Endothelial cell of umbilical vein (primary cell): ENCODE results near the gene ANGPTL2. TPM values are rescaled to one million over a fixed set of nuclear protein-coding genes. Genes with fewer than 3 reads are reported as not detected.

Source experiments
- BruUV-seq: library from RNA; stranded (reverse); fragments of 400-500 nt; replicated peaks from 2 replicates; lab custom pipeline; 2021; lab: Mats Ljungman, UMichigan
- CTCF ChIA-PET: fragments of 300-600, 350-600 bp; sonication (Branson Sonifier 250); formaldehyde crosslinking; loops from one replicate; lab custom pipeline; 2021; ENCODE audit warnings: antibody characterized with exemption, inconsistent platforms; lab: Charles Lee
- POLR2A ChIA-PET: fragments of 300-600, 350-600 bp; sonication (Branson Sonifier 250); formaldehyde crosslinking; loops from one replicate; lab custom pipeline; 2021; ENCODE audit warnings: antibody characterized with exemption, inconsistent platforms; lab: Charles Lee
- DNase-seq: peaks from one replicate; pipeline ENCODE4 v3.0.0-alpha.2; 2011; ENCODE audit warnings: low read depth, low spot score
- FAIRE-seq: peaks from 2 replicates; lab custom pipeline; 2011; peaks lifted over from hg19 to GRCh38; lab: Jason Lieb, UNC
- H2AFZ ChIP-seq: 2 replicates; pipeline ENCODE4 v1.6.0; 2012; ENCODE audit warnings: low read depth, low read length, control low read depth, inconsistent platforms
- H3K27ac ChIP-seq: 2 replicates; pipeline ENCODE4 v1.5.1; 2011; ENCODE audit warnings: low read depth, mild to moderate bottlenecking, control low read depth, low read length, moderate library complexity; ENCODE audit not compliant: insufficient read depth
- H3K27me3 ChIP-seq, 2 experiments: 2 replicates each; pipeline versions ENCODE4 v1.6.0 to v1.6.1; 2011; ENCODE audit warnings: low read length in 2 of 2, mixed read lengths in 1 of 2; ENCODE audit not compliant: control insufficient read depth in 2 of 2, insufficient read depth in 2 of 2
- H3K36me3 ChIP-seq, 2 experiments: 2 replicates in 1 of 2; 3 replicates in 1 of 2; pipeline ENCODE4 v1.5.1; 2011; ENCODE audit warnings: low read length in 2 of 2, mild to moderate bottlenecking in 1 of 2, moderate library complexity in 1 of 2; ENCODE audit not compliant: control insufficient read depth in 2 of 2, insufficient read depth in 2 of 2; ENCODE audit errors: extremely low read depth in 1 of 2
- H3K4me1 ChIP-seq: 3 replicates; pipeline ENCODE4 v1.5.1; 2011; ENCODE audit warnings: mild to moderate bottlenecking, low read length; ENCODE audit not compliant: control insufficient read depth, insufficient read depth; ENCODE audit errors: extremely low read depth
- H3K4me2 ChIP-seq: 2 replicates; pipeline ENCODE4 v1.6.1; 2011; ENCODE audit warnings: low read length, control low read depth, mixed read lengths; ENCODE audit not compliant: insufficient read depth
- H3K4me3 ChIP-seq, 3 experiments: fragments of 200-600 bp in 1 of 3; sonication (generic), shearing (Covaris generic) in 1 of 3; replicated peaks in 1 of 3; 2 replicates each; pipeline ENCODE4 v1.5.1; 2011 to 2016; ENCODE audit warnings: control low read depth in 3 of 3, low read length in 3 of 3, mild to moderate bottlenecking in 2 of 3, inconsistent platforms in 1 of 3, low read depth in 1 of 3, moderate library complexity in 1 of 3; ENCODE audit not compliant: insufficient read depth in 1 of 3
- H3K79me2 ChIP-seq: 2 replicates; pipeline ENCODE4 v1.6.0; 2012; ENCODE audit warnings: low read length, inconsistent platforms; ENCODE audit not compliant: control insufficient read depth, insufficient read depth
- H3K9ac ChIP-seq: replicated peaks from 2 replicates; pipeline ENCODE3; 2011; ENCODE audit warnings: low read length, control low read depth; ENCODE audit not compliant: insufficient read depth; ENCODE audit errors: extremely low read depth
- H3K9me1 ChIP-seq: replicated peaks from 3 replicates; pipeline ENCODE4 v1.6.0; 2011; ENCODE audit warnings: mild to moderate bottlenecking, low read length; ENCODE audit not compliant: control insufficient read depth, insufficient read depth; ENCODE audit errors: extremely low read depth
- H3K9me3 ChIP-seq: replicated peaks from 2 replicates; pipeline ENCODE4 v1.5.1; 2012; ENCODE audit warnings: low read length, inconsistent platforms; ENCODE audit not compliant: control insufficient read depth, insufficient read depth
- H4K20me1 ChIP-seq: replicated peaks from 2 replicates; pipeline ENCODE3; 2011; ENCODE audit warnings: mild to moderate bottlenecking, low read length; ENCODE audit not compliant: control insufficient read depth, insufficient read depth; ENCODE audit errors: extremely low read depth
- CTCF ChIP-seq, 2 donors: IDR thresholded peaks; 1 replicate in 1 of 2; 2 replicates in 1 of 2; pipeline ENCODE4 v1.5.1; 2011; ENCODE audit warnings: low read length in 2 of 2, mild to moderate bottlenecking in 2 of 2, moderate library complexity in 2 of 2, control low read depth in 1 of 2, inconsistent platforms in 1 of 2, low read depth in 1 of 2; ENCODE audit not compliant: insufficient read depth in 1 of 2; ENCODE audit errors: extremely low read depth in 1 of 2
- EZH2 ChIP-seq: IDR thresholded peaks from 2 replicates; pipeline ENCODE4 v1.6.1; 2012; ENCODE audit warnings: borderline replicate concordance, low read depth, mild to moderate bottlenecking, moderate library complexity, low read length, inconsistent platforms; ENCODE audit not compliant: severe bottlenecking
- GATA2 ChIP-seq: IDR thresholded peaks from 2 replicates; pipeline ENCODE4 v1.7.0; 2011; ENCODE audit warnings: low read depth, mild to moderate bottlenecking, moderate library complexity, mixed read lengths, low read length; ENCODE audit not compliant: insufficient read length, insufficient read depth
- JUN ChIP-seq: IDR thresholded peaks from 2 replicates; pipeline ENCODE4 v1.6.1; 2011; ENCODE audit warnings: borderline replicate concordance, low read depth; ENCODE audit not compliant: insufficient read length, insufficient read depth
- MAX ChIP-seq: IDR thresholded peaks from 2 replicates; pipeline ENCODE4 v1.6.1; 2011; ENCODE audit not compliant: insufficient read depth, insufficient read length
- MYC ChIP-seq: IDR thresholded peaks from one replicate; pipeline ENCODE4 v1.6.1; 2011; ENCODE audit warnings: mild to moderate bottlenecking, low read depth, low read length
- POLR2A ChIP-seq: IDR thresholded peaks from 2 replicates; pipeline ENCODE4 v1.6.1; 2012; ENCODE audit warnings: low read depth, mild to moderate bottlenecking, control low read depth, low read length
- POLR2AphosphoS5 ChIP-seq: IDR thresholded peaks from 2 replicates; pipeline ENCODE4 v1.6.1; 2012; ENCODE audit warnings: low read depth, mild to moderate bottlenecking, control low read depth, low read length, moderate library complexity; ENCODE audit not compliant: insufficient read depth
- dilution Hi-C: fragments of 300-500 bp; cut with MboI; formaldehyde crosslinking; loops from one replicate; pipeline ENCODE4 v1.15.0; 2019; ENCODE audit warnings: low sequenced_read_pairs; ENCODE audit not compliant: extremely low pct_ligation_motif_present
- intact Hi-C: fragments of 100-400 bp; cut with micrococcal nuclease; formaldehyde crosslinking; loops from one replicate; pipeline ENCODE4 v1.10.0; 2022
- polyA plus RNA-seq, 4 experiments: library from polyadenylated mRNA; depleted of rRNA in 3 of 4; stranded (reverse) in 3 of 4; unstranded in 1 of 4; fragments of >200 nt; gene quantifications; 2 replicates each; pipeline versions ENCODE4 v1.2.1 to v1.2.3, GENCODE V29; 2011 to 2012; ENCODE audit warnings: missing spikeins in 1 of 4
- total RNA-seq: library from RNA; stranded (reverse); gene quantifications from 2 replicates; pipeline ENCODE4 v1.2.3, GENCODE V29; 2021

ANGPTL2 gene
- total and polyA plus RNA-seq, 2 donors (not counting 3 experiments of a cell fraction or from before 2014, with no cell fraction given) = 15.1 to 24.5 TPM

DNA sequence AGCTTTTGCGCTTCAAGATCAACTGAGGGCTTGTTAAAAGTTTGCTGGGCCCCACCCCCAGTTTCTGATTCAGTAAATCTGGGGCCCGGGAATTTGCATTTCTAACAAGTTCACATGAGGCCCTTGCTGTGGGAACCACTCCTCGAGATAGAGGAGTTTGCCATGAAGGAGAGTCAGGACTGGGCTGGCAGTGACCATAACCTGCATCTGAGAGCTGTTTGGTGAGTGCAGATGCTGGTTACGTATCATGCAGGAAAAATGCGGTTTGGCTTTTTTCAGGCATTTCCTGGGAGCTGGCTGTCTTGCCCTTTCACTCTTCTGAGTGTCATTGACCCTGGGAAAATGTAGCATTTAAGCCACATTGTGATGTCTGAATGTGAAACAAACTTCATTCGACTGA is 9.4 kb upstream of the ANGPTL2 start:
- ChIA-PET POLR2A (no interaction called here), CTCF (interaction anchor here (1.1 kb wide), 1 partner anchor 18 kb away, joined by 3 read pairs; no protein-coding TSS in a partner anchor)
- Histone ChIP-seq H3K9ac (no peak overlapping the region), H3K4me1 (no peaks in the 10 kb centered on the region), H3K27ac (no peak overlapping the region), H3K9me1 (no peaks in the 10 kb centered on the region), H3K4me2 (no peak overlapping the region), H3K27me3 (peaks cover 2 to 5% of the 10 kb centered on the region in 2 experiments), H3K79me2 (no peaks in the 10 kb centered on the region), H3K4me3 (no peak overlapping the region), H3K9me3 (no peaks in the 10 kb centered on the region), H4K20me1 (no peaks in the 10 kb centered on the region), H2AFZ (no peak overlapping the region), H3K36me3 (no peaks in the 10 kb centered on the region)
- intact Hi-C loops (no loop called here), dilution Hi-C loops (no loop called here)
- no peak for DNase-seq
- no TSS peak for BruUV-seq
- TF ChIP-seq MYC = no peak
- TF ChIP-seq POLR2AphosphoS5 = no peak
- no peak for TF ChIP-seq MAX
- no peak for FAIRE-seq

DNA sequence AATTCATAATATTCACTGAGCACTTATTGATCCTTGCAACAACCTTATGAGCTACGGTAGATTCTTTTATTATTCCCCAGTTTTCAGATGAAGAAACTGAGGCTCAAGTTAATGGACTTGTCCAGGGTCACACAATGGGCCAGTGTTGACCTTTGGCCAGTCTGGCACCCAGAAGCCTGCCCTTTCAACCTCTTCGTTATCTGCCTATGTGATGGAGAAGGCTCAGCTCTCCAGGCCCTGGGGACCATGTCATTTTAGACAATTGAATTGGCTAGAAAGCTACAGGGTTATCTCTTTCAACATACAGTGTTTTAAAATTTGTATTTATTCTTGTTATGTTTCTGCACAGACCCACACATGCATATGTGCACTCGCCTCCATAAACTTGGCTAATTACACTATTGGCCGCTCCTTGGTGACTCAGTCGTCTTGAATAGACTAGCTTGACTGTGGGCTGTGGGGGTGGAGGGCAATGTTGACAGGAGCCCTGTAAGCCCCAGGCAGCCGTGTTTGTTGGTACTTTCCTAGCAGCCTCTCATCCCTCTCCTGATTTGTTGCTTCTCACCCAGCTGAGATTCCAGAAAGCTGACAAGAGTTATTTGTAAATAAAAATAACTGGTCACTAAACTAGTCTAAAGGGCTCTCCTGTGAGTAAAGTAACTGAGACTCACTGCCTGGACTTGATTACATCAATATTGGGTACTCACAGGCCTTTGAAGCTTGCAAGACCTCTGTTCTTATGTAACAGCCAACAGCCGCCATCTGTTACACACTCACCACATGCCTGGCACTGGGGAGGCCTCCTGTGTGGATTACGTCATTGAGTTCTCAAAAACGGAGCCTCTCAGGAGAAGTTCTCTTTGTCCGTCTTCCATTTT is 8.5 kb upstream of the ANGPTL2 start:
- no peak for FAIRE-seq

More for the DNA sequence above, 8.5 kb upstream of the ANGPTL2 start:
- Histone ChIP-seq H3K27ac (no peak overlapping the region), H3K36me3 (no peaks in the 10 kb centered on the region), H3K9me1 (no peaks in the 10 kb centered on the region), H3K4me2 (no peak overlapping the region), H2AFZ (no peak overlapping the region), H3K9me3 (no peaks in the 10 kb centered on the region), H4K20me1 (no peaks in the 10 kb centered on the region), H3K27me3 (peaks cover 2 to 4% of the 10 kb centered on the region in 2 experiments), H3K4me1 (no peaks in the 10 kb centered on the region), H3K4me3 (no peak overlapping the region), H3K9ac (no peak overlapping the region), H3K79me2 (no peaks in the 10 kb centered on the region)
- BruUV-seq = no TSS peak
- ChIA-PET CTCF (interaction anchor here (1.1 to 1.3 kb wide), 3 partner anchors 12 to 190 kb away, joined by 3 to 4 read pairs (median 3); no protein-coding TSS in a partner anchor), POLR2A (no interaction called here)
- DNase-seq = no peak
- dilution Hi-C loops (no loop called here), intact Hi-C loops (no loop called here)
- no peak for TF ChIP-seq POLR2AphosphoS5
- TF ChIP-seq GATA2 = no peak
- no peak for TF ChIP-seq JUN
- no peak for TF ChIP-seq CTCF (IDR thresholded peaks at IDR 0.05; ENCODE audit: extremely low read depth in 1 of 2, insufficient read depth in 1 of 2, low read depth in 1 of 2, low read length in 2 of 2)
- TF ChIP-seq MYC = no peak
- TF ChIP-seq POLR2A = no peak
- no peak for TF ChIP-seq EZH2
- TF ChIP-seq MAX = no peak
